ENCODE measurements around the gene WWC1.

The WWC1 gene

DNA sequence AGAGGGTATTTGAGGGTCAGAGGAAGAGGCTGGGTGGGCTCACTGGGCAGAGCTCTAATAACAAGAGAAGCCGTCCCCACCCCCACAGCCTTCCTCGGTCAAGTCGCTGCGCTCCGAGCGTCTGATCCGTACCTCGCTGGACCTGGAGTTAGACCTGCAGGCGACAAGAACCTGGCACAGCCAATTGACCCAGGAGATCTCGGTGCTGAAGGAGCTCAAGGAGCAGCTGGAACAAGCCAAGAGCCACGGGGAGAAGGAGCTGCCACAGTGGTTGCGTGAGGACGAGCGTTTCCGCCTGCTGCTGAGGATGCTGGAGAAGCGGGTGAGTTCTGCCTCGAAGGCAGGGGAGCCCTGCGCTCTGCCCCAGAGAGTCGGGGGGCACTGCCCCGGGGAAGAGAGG, 173.2 kb downstream of the WWC1 start:
- Histone ChIP-seq H3K4me1 (ENCODE audit: insufficient read depth, low read length) (no peaks in the 10 kb centered on the region), H3K27ac (ENCODE audit: low read length) (no peak overlapping the region), H3K9ac (ENCODE audit: low read depth, low read length) (no peak overlapping the region), H3K9me3 (ENCODE audit: insufficient read depth, low read depth, low read length) (no peaks in the 10 kb centered on the region), H3K36me3 (ENCODE audit: insufficient read depth, low read depth, low read length) (peaks cover 83% of the 10 kb centered on the region), H3K4me3 (ENCODE audit: low read length) (no peak overlapping the region), H3K27me3 (ENCODE audit: insufficient read depth, low read length) (no peaks in the 10 kb centered on the region)

DNA sequence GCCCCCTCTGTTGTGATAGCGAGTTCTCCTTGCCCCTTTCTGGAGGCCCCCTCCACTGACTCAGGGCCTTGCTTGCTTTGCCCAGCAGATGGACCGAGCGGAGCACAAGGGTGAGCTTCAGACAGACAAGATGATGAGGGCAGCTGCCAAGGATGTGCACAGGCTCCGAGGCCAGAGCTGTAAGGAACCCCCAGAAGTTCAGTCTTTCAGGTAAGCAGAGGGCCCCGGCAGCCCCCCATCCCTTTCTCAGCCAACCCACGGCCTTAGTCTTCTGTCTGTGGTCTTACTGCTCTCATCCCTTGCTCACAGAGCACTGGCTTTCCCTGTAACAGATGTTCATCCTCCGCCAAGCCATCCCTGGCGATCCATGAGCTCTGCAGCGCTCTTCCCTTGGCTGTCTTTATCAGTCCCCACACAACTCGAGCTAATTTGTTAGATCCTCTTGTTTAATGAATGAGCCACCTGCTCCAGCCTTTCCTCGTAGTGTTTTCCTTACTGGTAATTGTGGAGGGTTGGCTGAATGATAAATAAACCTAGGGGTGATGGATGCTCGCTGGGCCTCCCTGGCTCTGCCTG, 176.4 kb downstream of the WWC1 start:
- Histone ChIP-seq H3K4me1 (ENCODE audit: insufficient read depth, low read length) (no peaks in the 10 kb centered on the region), H3K27me3 (ENCODE audit: insufficient read depth, low read length) (no peaks in the 10 kb centered on the region), H3K4me3 (ENCODE audit: low read length) (no peak overlapping the region), H3K36me3 (ENCODE audit: insufficient read depth, low read depth, low read length) (peaks cover 75% of the 10 kb centered on the region), H3K9ac (ENCODE audit: low read depth, low read length) (no peak overlapping the region), H3K9me3 (ENCODE audit: insufficient read depth, low read depth, low read length) (no peaks in the 10 kb centered on the region), H3K27ac (ENCODE audit: low read length) (no peak overlapping the region)

DNA sequence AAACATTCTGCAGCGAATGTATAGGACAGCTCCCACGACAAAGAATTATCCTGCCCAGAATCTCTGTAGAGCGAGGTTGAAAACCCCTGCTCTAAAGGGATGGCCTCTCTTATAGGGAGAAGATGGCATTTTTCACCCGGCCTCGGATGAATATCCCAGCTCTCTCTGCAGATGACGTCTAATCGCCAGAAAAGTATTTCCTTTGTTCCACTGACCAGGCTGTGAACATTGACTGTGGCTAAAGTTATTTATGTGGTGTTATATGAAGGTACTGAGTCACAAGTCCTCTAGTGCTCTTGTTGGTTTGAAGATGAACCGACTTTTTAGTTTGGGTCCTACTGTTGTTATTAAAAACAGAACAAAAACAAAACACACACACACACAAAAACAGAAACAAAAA, 177.4 kb downstream of the WWC1 start:
- Histone ChIP-seq H3K36me3 (ENCODE audit: insufficient read depth, low read depth, low read length) (peaks cover 68% of the 10 kb centered on the region), H3K4me1 (ENCODE audit: insufficient read depth, low read length) (no peaks in the 10 kb centered on the region), H3K9ac (ENCODE audit: low read depth, low read length) (no peak overlapping the region), H3K9me3 (ENCODE audit: insufficient read depth, low read depth, low read length) (no peaks in the 10 kb centered on the region), H3K4me3 (ENCODE audit: low read length) (no peak overlapping the region), H3K27ac (ENCODE audit: low read length) (no peak overlapping the region), H3K27me3 (ENCODE audit: insufficient read depth, low read length) (no peaks in the 10 kb centered on the region)

DNA sequence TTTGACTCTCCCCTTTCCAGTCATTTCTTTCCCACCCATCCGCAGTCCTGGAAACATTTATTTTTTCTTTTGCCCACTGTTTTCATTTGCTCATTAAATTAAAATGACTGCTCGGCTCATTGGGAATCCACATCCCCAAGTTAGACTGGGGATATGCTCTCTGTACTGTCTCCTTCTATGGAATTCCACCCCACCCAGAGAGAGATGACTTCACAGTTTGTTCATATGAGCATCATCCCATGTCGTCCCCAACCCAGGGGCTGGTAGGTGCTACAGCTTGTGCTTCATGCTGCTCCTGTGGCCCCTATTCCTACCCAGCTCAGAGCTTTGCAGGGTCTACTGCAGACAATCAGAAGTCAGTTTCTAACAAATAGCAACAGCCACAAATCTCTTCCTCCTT, 178.4 kb downstream of the WWC1 start:
- Histone ChIP-seq H3K27me3 (ENCODE audit: insufficient read depth, low read length) (no peaks in the 10 kb centered on the region), H3K36me3 (ENCODE audit: insufficient read depth, low read depth, low read length) (peaks cover 58% of the 10 kb centered on the region), H3K9ac (ENCODE audit: low read depth, low read length) (no peak overlapping the region; the same call in 1 of the 2 replicates), H3K27ac (ENCODE audit: low read length) (no peak overlapping the region), H3K9me3 (ENCODE audit: insufficient read depth, low read depth, low read length) (no peaks in the 10 kb centered on the region), H3K4me3 (ENCODE audit: low read length) (no peak overlapping the region), H3K4me1 (ENCODE audit: insufficient read depth, low read length) (no peaks in the 10 kb centered on the region)

GRCh38 chr5:168471785-168472184, 180.3 kb downstream of the WWC1 start:
- peaks cover 45% of the 10 kb centered on the region for H3K36me3 ChIP-seq (ENCODE audit: insufficient read depth, low read depth, low read length)
- no peak overlapping the region for H3K4me3 ChIP-seq (ENCODE audit: low read length)
- H3K27me3 ChIP-seq (ENCODE audit: insufficient read depth, low read length), result no peaks in the 10 kb centered on the region
- no peak overlapping the region for H3K9ac ChIP-seq (ENCODE audit: low read depth, low read length)
- no peaks in the 10 kb centered on the region for H3K9me3 ChIP-seq (ENCODE audit: insufficient read depth, low read depth, low read length)
- H3K4me1 ChIP-seq (ENCODE audit: insufficient read depth, low read length), result no peaks in the 10 kb centered on the region
- H3K27ac ChIP-seq (ENCODE audit: low read length), result no peak overlapping the region

GRCh38 chr5:168472329-168472728, 180.9 kb downstream of the WWC1 start:
- peaks cover 43% of the 10 kb centered on the region for H3K36me3 ChIP-seq (ENCODE audit: insufficient read depth, low read depth, low read length)
- no peaks in the 10 kb centered on the region for H3K27me3 ChIP-seq (ENCODE audit: insufficient read depth, low read length)
- no peaks in the 10 kb centered on the region for H3K4me1 ChIP-seq (ENCODE audit: insufficient read depth, low read length)
- no peak overlapping the region for H3K9ac ChIP-seq (ENCODE audit: low read depth, low read length)
- no peak overlapping the region for H3K4me3 ChIP-seq (ENCODE audit: low read length)
- H3K27ac ChIP-seq (ENCODE audit: low read length), result no peak overlapping the region
- H3K9me3 ChIP-seq (ENCODE audit: insufficient read depth, low read depth, low read length), result no peaks in the 10 kb centered on the region

GRCh38 chr5:168474319-168474718, 182.9 kb downstream of the WWC1 start:
- H3K9ac ChIP-seq (ENCODE audit: low read depth, low read length), result no peak overlapping the region
- H3K27ac ChIP-seq (ENCODE audit: low read length), result no peak overlapping the region
- no peak overlapping the region for H3K4me3 ChIP-seq (ENCODE audit: low read length)
- no peaks in the 10 kb centered on the region for H3K4me1 ChIP-seq (ENCODE audit: insufficient read depth, low read length)
- H3K9me3 ChIP-seq (ENCODE audit: insufficient read depth, low read depth, low read length), result no peaks in the 10 kb centered on the region
- H3K36me3 ChIP-seq (ENCODE audit: insufficient read depth, low read depth, low read length), result peaks cover 23% of the 10 kb centered on the region; the same call in 1 of the 2 replicates
- H3K27me3 ChIP-seq (ENCODE audit: insufficient read depth, low read length), result no peaks in the 10 kb centered on the region

DNA sequence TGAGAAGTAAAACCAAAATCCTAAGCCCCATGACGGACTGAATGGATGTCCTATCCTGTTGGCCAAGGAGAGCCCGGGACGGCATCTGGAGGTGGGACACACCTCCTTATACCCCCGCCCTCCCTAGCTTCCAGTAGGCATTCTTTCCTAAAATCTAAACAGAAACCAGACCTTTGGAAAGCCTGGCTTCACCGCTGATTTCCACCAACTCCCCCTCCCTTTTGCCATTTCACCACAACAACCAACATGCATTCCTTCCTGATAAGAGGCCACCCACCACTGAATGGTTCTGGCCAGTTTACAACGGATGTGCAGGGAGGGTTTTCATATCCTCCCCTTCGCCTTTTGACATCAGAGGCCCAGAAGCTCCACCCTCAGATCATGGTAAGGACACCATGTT, 185.6 kb downstream of the WWC1 start:
- Histone ChIP-seq H3K9ac (ENCODE audit: low read depth, low read length) (no peak overlapping the region), H3K9me3 (ENCODE audit: insufficient read depth, low read depth, low read length) (no peaks in the 10 kb centered on the region), H3K27me3 (ENCODE audit: insufficient read depth, low read length) (no peaks in the 10 kb centered on the region), H3K27ac (ENCODE audit: low read length) (no peak overlapping the region), H3K4me3 (ENCODE audit: low read length) (no peak overlapping the region), H3K36me3 (ENCODE audit: insufficient read depth, low read depth, low read length) (peaks cover 9% of the 10 kb centered on the region; the same call in 1 of the 2 replicates), H3K4me1 (ENCODE audit: insufficient read depth, low read length) (no peaks in the 10 kb centered on the region)

DNA sequence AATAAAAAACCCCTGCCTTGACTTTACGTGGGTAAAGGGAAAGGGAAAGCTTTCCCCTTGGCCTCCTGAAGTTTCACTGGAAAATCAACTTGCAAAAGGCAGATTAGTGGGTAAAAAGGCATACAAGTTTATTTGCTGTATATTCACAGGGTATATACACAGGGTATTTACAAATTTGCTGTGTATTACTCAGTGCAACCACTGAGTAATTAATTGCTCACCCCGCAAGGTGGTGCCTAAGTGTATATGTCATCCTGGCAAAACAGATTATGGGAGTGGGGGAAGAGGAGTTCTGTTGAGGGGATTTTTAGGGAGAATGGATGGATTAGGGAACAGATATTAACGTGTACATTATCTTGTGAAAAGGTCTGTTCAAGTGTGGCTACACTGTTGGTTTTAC, 187.7 kb downstream of the WWC1 start:
- Histone ChIP-seq H3K4me1 (ENCODE audit: insufficient read depth, low read length) (no peaks in the 10 kb centered on the region), H3K9ac (ENCODE audit: low read depth, low read length) (no peak overlapping the region), H3K27ac (ENCODE audit: low read length) (no peak overlapping the region), H3K4me3 (ENCODE audit: low read length) (no peak overlapping the region), H3K36me3 (ENCODE audit: insufficient read depth, low read depth, low read length) (no peaks in the 10 kb centered on the region), H3K9me3 (ENCODE audit: insufficient read depth, low read depth, low read length) (no peaks in the 10 kb centered on the region), H3K27me3 (ENCODE audit: insufficient read depth, low read length) (no peaks in the 10 kb centered on the region; the same call in 1 of the 2 replicates)

DNA sequence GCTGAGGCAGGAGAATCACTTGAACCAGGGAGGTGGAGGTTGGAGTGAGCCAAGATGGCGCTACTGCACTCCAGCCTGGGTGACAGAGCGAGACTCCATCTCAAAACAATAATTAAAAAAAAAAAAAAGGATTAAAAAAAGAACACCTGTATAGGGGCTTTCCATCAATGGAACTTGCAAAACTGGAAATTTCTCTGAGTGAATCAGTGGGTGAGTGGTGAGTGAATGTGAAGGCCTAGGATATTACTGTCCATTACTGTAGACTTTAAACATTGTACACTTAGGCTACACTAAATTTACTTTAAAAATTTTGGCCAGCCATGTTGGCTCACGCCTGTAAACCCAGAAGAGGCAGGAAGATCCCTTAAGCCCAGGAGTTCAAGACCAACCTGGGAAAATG, 189.2 kb downstream of the WWC1 start:
- Histone ChIP-seq H3K9ac (ENCODE audit: low read depth, low read length) (no peak overlapping the region), H3K27ac (ENCODE audit: low read length) (no peak overlapping the region), H3K4me3 (ENCODE audit: low read length) (no peak overlapping the region), H3K4me1 (ENCODE audit: insufficient read depth, low read length) (no peaks in the 10 kb centered on the region), H3K36me3 (ENCODE audit: insufficient read depth, low read depth, low read length) (no peaks in the 10 kb centered on the region), H3K9me3 (ENCODE audit: insufficient read depth, low read depth, low read length) (no peaks in the 10 kb centered on the region), H3K27me3 (ENCODE audit: insufficient read depth, low read length) (no peaks in the 10 kb centered on the region; the same call in 1 of the 2 replicates)

DNA sequence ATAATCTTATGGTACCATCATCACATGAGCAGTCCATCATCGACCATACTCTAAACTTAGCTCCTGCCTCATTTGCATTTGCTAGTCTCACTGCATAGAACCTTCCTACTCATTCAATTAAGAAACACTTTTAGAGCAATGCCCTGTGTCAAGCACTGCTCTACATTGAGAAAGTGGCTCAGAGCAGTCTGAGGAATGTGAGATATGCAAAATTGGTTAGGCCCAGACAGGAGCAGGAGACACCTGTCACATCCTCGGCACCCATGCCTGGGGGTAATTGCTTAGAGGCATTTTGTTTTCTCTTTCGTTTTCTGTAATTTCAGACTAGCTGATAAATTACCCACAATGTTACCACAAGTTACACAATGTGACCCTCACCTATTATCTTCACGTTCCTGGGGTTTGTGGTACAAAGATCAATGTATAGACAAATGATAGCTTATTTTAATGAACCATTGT, 189.9 kb downstream of the WWC1 start:
- Histone ChIP-seq H3K9ac (ENCODE audit: low read depth, low read length) (no peak overlapping the region), H3K4me1 (ENCODE audit: insufficient read depth, low read length) (no peaks in the 10 kb centered on the region), H3K27ac (ENCODE audit: low read length) (no peak overlapping the region), H3K36me3 (ENCODE audit: insufficient read depth, low read depth, low read length) (no peaks in the 10 kb centered on the region), H3K4me3 (ENCODE audit: low read length) (no peak overlapping the region), H3K9me3 (ENCODE audit: insufficient read depth, low read depth, low read length) (no peaks in the 10 kb centered on the region), H3K27me3 (ENCODE audit: insufficient read depth, low read length) (no peaks in the 10 kb centered on the region; the same call in 1 of the 2 replicates)

- Histone ChIP-seq H3K27ac (ENCODE audit: low read length) (no peak overlapping the region), H3K27me3 (ENCODE audit: insufficient read depth, low read length) (no peaks in the 10 kb centered on the region; the same call in 1 of the 2 replicates), H3K9me3 (ENCODE audit: insufficient read depth, low read depth, low read length) (no peaks in the 10 kb centered on the region), H3K4me1 (ENCODE audit: insufficient read depth, low read length) (no peaks in the 10 kb centered on the region), H3K9ac (ENCODE audit: low read depth, low read length) (no peak overlapping the region), H3K36me3 (ENCODE audit: insufficient read depth, low read depth, low read length) (no peaks in the 10 kb centered on the region), H3K4me3 (ENCODE audit: low read length) (no peak overlapping the region)
Observed at GRCh38 chr5:168482361-168482760, 190.9 kb downstream of the WWC1 start.

All from iPS-20b (cell line).